Tibial nerve (tissue), 3 donors: Measurements from ENCODE around the gene GTF2H2.
"Not testable (repeated sequence)": the region's sequence is repeated elsewhere in the genome, so short reads cannot be mapped to it uniquely, and the experiment has no call there.

Source experiments
- POLR2A ChIP-seq, 2 donors: fragments of 450-650 bp; IDR thresholded peaks; one replicate each; pipeline ENCODE4 v1.6.1; 2017; ENCODE audit warnings: antibody characterized with exemption in 2 of 2, mild to moderate bottlenecking in 2 of 2, moderate library complexity in 2 of 2
- TF ChIP-seq, protein P1 (sequence below), 5 experiments: fragments of 200-600 bp in 3 of 5; fragments of 450-650 bp in 2 of 5; sonication (generic) in 3 of 5; IDR thresholded peaks; one replicate each; pipeline ENCODE4 v1.5.1; 2016 to 2019; ENCODE audit warnings: antibody characterized with exemption in 5 of 5, mild to moderate bottlenecking in 3 of 5, moderate library complexity in 2 of 5

GRCh38 chr5:71020643-71021042 lies 46.8 kb downstream of the GTF2H2 start:
- TF ChIP-seq, protein P1, sequence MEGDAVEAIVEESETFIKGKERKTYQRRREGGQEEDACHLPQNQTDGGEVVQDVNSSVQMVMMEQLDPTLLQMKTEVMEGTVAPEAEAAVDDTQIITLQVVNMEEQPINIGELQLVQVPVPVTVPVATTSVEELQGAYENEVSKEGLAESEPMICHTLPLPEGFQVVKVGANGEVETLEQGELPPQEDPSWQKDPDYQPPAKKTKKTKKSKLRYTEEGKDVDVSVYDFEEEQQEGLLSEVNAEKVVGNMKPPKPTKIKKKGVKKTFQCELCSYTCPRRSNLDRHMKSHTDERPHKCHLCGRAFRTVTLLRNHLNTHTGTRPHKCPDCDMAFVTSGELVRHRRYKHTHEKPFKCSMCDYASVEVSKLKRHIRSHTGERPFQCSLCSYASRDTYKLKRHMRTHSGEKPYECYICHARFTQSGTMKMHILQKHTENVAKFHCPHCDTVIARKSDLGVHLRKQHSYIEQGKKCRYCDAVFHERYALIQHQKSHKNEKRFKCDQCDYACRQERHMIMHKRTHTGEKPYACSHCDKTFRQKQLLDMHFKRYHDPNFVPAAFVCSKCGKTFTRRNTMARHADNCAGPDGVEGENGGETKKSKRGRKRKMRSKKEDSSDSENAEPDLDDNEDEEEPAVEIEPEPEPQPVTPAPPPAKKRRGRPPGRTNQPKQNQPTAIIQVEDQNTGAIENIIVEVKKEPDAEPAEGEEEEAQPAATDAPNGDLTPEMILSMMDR (IDR thresholded peaks at IDR 0.05), result not testable (repeated sequence)
- TF ChIP-seq POLR2A (IDR thresholded peaks at IDR 0.05), result not testable (repeated sequence)
